ENCODE measurements around the gene CITED1. TPM values are rescaled to one million over a fixed set of nuclear protein-coding genes. Genes with fewer than 3 reads are reported as not detected.

The CITED1 gene
- 3.3 TPM for polyA plus RNA-seq (2013, experiment 1 of 2)
- 1.9 TPM for polyA plus RNA-seq (2013, experiment 2 of 2)

GRCh38 chrX:72305286-72306084 lies at the start of gene CITED1:
Gene CITED1 (minus strand): TSS chrX:72305914. CDS start chrX:72302869, 3,045 bp downstream.
- Histone ChIP-seq H3K36me3 (ENCODE audit: control insufficient read depth, insufficient read depth, low read length) (no peaks in the 10 kb centered on the region), H3K9me3 (ENCODE audit: control insufficient read depth, low read length) (no peaks in the 10 kb centered on the region), H3K27ac (ENCODE audit: low read depth, low read length, severe bottlenecking) (no peak within 1 kb of the TSS), H3K4me1 (ENCODE audit: control insufficient read depth, insufficient read depth, low read length, poor library complexity, severe bottlenecking) (no peaks in the 10 kb centered on the region), H3K4me3 (ENCODE audit: extremely low read depth, insufficient read depth, low read length, poor library complexity, severe bottlenecking) (peak within 1 kb of the TSS; percentile 26)
- WGBS, 2 experiments (ENCODE audit: insufficient coverage in 2 of 2), result 1% methylated on average over 14 to 19 of the region's 68 CpGs

GRCh38 chrX:72352786-72353185 lies 47.1 kb upstream of the CITED1 start:
- no peak overlapping the region for H3K27ac ChIP-seq (ENCODE audit: low read depth, low read length, severe bottlenecking)
- peaks cover 3% of the 10 kb centered on the region for H3K4me1 ChIP-seq (ENCODE audit: control insufficient read depth, insufficient read depth, low read length, poor library complexity, severe bottlenecking)
- WGBS, 2 experiments (ENCODE audit: insufficient coverage in 2 of 2), result 100% methylated on average over 1 of the region's 3 CpGs
- H3K36me3 ChIP-seq (ENCODE audit: control insufficient read depth, insufficient read depth, low read length), result peaks cover 2% of the 10 kb centered on the region
- H3K9me3 ChIP-seq (ENCODE audit: control insufficient read depth, low read length), result no peaks in the 10 kb centered on the region
- H3K4me3 ChIP-seq (ENCODE audit: extremely low read depth, insufficient read depth, low read length, poor library complexity, severe bottlenecking), result no peak overlapping the region

- no peaks in the 10 kb centered on the region for H3K9me3 ChIP-seq (ENCODE audit: control insufficient read depth, low read length)
- H3K4me1 ChIP-seq (ENCODE audit: control insufficient read depth, insufficient read depth, low read length, poor library complexity, severe bottlenecking), result peaks cover 3% of the 10 kb centered on the region
- no peak overlapping the region for H3K4me3 ChIP-seq (ENCODE audit: extremely low read depth, insufficient read depth, low read length, poor library complexity, severe bottlenecking)
- WGBS, 2 experiments (ENCODE audit: insufficient coverage in 2 of 2), result 89 to 100% methylated on average over 1 to 3 of the region's 8 CpGs
- no peak overlapping the region for H3K27ac ChIP-seq (ENCODE audit: low read depth, low read length, severe bottlenecking)
- peaks cover 2% of the 10 kb centered on the region for H3K36me3 ChIP-seq (ENCODE audit: control insufficient read depth, insufficient read depth, low read length)
Observed at GRCh38 chrX:72351606-72352334, 46.1 kb upstream of the CITED1 start.

- no peak overlapping the region for H3K4me3 ChIP-seq (ENCODE audit: extremely low read depth, insufficient read depth, low read length, poor library complexity, severe bottlenecking)
- H3K9me3 ChIP-seq (ENCODE audit: control insufficient read depth, low read length), result no peaks in the 10 kb centered on the region
- peaks cover 2% of the 10 kb centered on the region for H3K36me3 ChIP-seq (ENCODE audit: control insufficient read depth, insufficient read depth, low read length)
- WGBS, 2 experiments (ENCODE audit: insufficient coverage in 2 of 2), result 63 to 75% methylated on average over 1 to 2 of the region's 3 CpGs
- no peak overlapping the region for H3K27ac ChIP-seq (ENCODE audit: low read depth, low read length, severe bottlenecking)
- peaks cover 3% of the 10 kb centered on the region for H3K4me1 ChIP-seq (ENCODE audit: control insufficient read depth, insufficient read depth, low read length, poor library complexity, severe bottlenecking)
Observed at GRCh38 chrX:72349190-72349589, 43.5 kb upstream of the CITED1 start.

GRCh38 chrX:72348247-72348979 lies 42.7 kb upstream of the CITED1 start:
- Histone ChIP-seq H3K27ac (ENCODE audit: low read depth, low read length, severe bottlenecking) (no peak overlapping the region), H3K4me1 (ENCODE audit: control insufficient read depth, insufficient read depth, low read length, poor library complexity, severe bottlenecking) (peaks cover 3% of the 10 kb centered on the region), H3K4me3 (ENCODE audit: extremely low read depth, insufficient read depth, low read length, poor library complexity, severe bottlenecking) (no peak overlapping the region), H3K9me3 (ENCODE audit: control insufficient read depth, low read length) (no peaks in the 10 kb centered on the region), H3K36me3 (ENCODE audit: control insufficient read depth, insufficient read depth, low read length) (peaks cover 2% of the 10 kb centered on the region)
- WGBS, 2 experiments (ENCODE audit: insufficient coverage in 2 of 2), result 94 to 100% methylated on average over 3 to 4 of the region's 5 CpGs

GRCh38 chrX:72347366-72347765 lies 41.7 kb upstream of the CITED1 start:
- H3K9me3 ChIP-seq (ENCODE audit: control insufficient read depth, low read length), result no peaks in the 10 kb centered on the region
- no peak overlapping the region for H3K4me3 ChIP-seq (ENCODE audit: extremely low read depth, insufficient read depth, low read length, poor library complexity, severe bottlenecking)
- no CpG with 5 or more reads among the region's 2 CpGs for WGBS, 2 experiments (ENCODE audit: insufficient coverage in 2 of 2)
- peaks cover 2% of the 10 kb centered on the region for H3K36me3 ChIP-seq (ENCODE audit: control insufficient read depth, insufficient read depth, low read length)
- H3K27ac ChIP-seq (ENCODE audit: low read depth, low read length, severe bottlenecking), result no peak overlapping the region
- H3K4me1 ChIP-seq (ENCODE audit: control insufficient read depth, insufficient read depth, low read length, poor library complexity, severe bottlenecking), result peaks cover 3% of the 10 kb centered on the region

- H3K36me3 ChIP-seq (ENCODE audit: control insufficient read depth, insufficient read depth, low read length), result peaks cover 2% of the 10 kb centered on the region
- no peaks in the 10 kb centered on the region for H3K9me3 ChIP-seq (ENCODE audit: control insufficient read depth, low read length)
- H3K4me3 ChIP-seq (ENCODE audit: extremely low read depth, insufficient read depth, low read length, poor library complexity, severe bottlenecking), result no peak overlapping the region
- no peak overlapping the region for H3K27ac ChIP-seq (ENCODE audit: low read depth, low read length, severe bottlenecking)
- WGBS, 2 experiments (ENCODE audit: insufficient coverage in 2 of 2), result 82 to 100% methylated on average over 2 to 4 of the region's 6 CpGs
- H3K4me1 ChIP-seq (ENCODE audit: control insufficient read depth, insufficient read depth, low read length, poor library complexity, severe bottlenecking), result peaks cover 3% of the 10 kb centered on the region
Observed at GRCh38 chrX:72346302-72346949, 40.7 kb upstream of the CITED1 start.

GRCh38 chrX:72340626-72341025 lies 34.9 kb upstream of the CITED1 start:
- no peak overlapping the region for H3K27ac ChIP-seq (ENCODE audit: low read depth, low read length, severe bottlenecking)
- H3K9me3 ChIP-seq (ENCODE audit: control insufficient read depth, low read length), result no peaks in the 10 kb centered on the region
- WGBS, 2 experiments (ENCODE audit: insufficient coverage in 2 of 2), result 100% methylated on average over 1 of the region's 2 CpGs; no CpG with 5 or more reads in 1 of the 2 experiments

GRCh38 chrX:72340041-72340440 lies 34.3 kb upstream of the CITED1 start:
- Histone ChIP-seq H3K4me3 (ENCODE audit: extremely low read depth, insufficient read depth, low read length, poor library complexity, severe bottlenecking) (no peak overlapping the region), H3K9me3 (ENCODE audit: control insufficient read depth, low read length) (no peaks in the 10 kb centered on the region), H3K4me1 (ENCODE audit: control insufficient read depth, insufficient read depth, low read length, poor library complexity, severe bottlenecking) (no peaks in the 10 kb centered on the region), H3K27ac (ENCODE audit: low read depth, low read length, severe bottlenecking) (no peak overlapping the region), H3K36me3 (ENCODE audit: control insufficient read depth, insufficient read depth, low read length) (no peaks in the 10 kb centered on the region)
- 100% methylated on average over 1 of the region's 7 CpGs; no CpG with 5 or more reads in 1 of the 2 experiments for WGBS, 2 experiments (ENCODE audit: insufficient coverage in 2 of 2)

More at GRCh38 chrX:72340626-72341025, 34.9 kb upstream of the CITED1 start:
- Histone ChIP-seq H3K4me3 (ENCODE audit: extremely low read depth, insufficient read depth, low read length, poor library complexity, severe bottlenecking) (no peak overlapping the region), H3K36me3 (ENCODE audit: control insufficient read depth, insufficient read depth, low read length) (no peaks in the 10 kb centered on the region), H3K4me1 (ENCODE audit: control insufficient read depth, insufficient read depth, low read length, poor library complexity, severe bottlenecking) (no peaks in the 10 kb centered on the region)

- Histone ChIP-seq H3K27ac (ENCODE audit: low read depth, low read length, severe bottlenecking) (no peak overlapping the region), H3K4me3 (ENCODE audit: extremely low read depth, insufficient read depth, low read length, poor library complexity, severe bottlenecking) (no peak overlapping the region), H3K4me1 (ENCODE audit: control insufficient read depth, insufficient read depth, low read length, poor library complexity, severe bottlenecking) (no peaks in the 10 kb centered on the region), H3K36me3 (ENCODE audit: control insufficient read depth, insufficient read depth, low read length) (no peaks in the 10 kb centered on the region), H3K9me3 (ENCODE audit: control insufficient read depth, low read length) (no peaks in the 10 kb centered on the region)
- WGBS, 2 experiments (ENCODE audit: insufficient coverage in 2 of 2), result 86% methylated on average over 1 of the region's 3 CpGs; no CpG with 5 or more reads in 1 of the 2 experiments
Observed at GRCh38 chrX:72330131-72330530, 24.4 kb upstream of the CITED1 start.

Data from mesodermal cell (in vitro differentiated cells).